Upper lobe of left lung (tissue), 4 donors: Measurements from ENCODE around the gene PEBP1.

ENCODE experiments used
- CTCF ChIP-seq, 6 experiments: fragments of 450-650 bp in 4 of 6; fragments of 200-600 bp in 2 of 6; sonication (generic) in 2 of 6; IDR thresholded peaks; one replicate each; pipeline ENCODE4 v1.5.1; 2016 to 2019; ENCODE audit warnings: antibody characterized with exemption in 6 of 6
- EP300 ChIP-seq, 4 donors: sonication (generic); formaldehyde crosslinking; IDR thresholded peaks; one replicate each; pipeline ENCODE4 v1.5.1; 2017; ENCODE audit warnings: antibody characterized with exemption in 4 of 4, control low read depth in 2 of 4
- POLR2A ChIP-seq, 4 donors: fragments of 450-650 bp; IDR thresholded peaks; one replicate each; pipeline ENCODE4 v1.5.1; 2016 to 2017; ENCODE audit warnings: antibody characterized with exemption in 4 of 4, mild to moderate bottlenecking in 2 of 4
- POLR2AphosphoS5 ChIP-seq, 2 donors: sonication (generic); formaldehyde crosslinking; IDR thresholded peaks; one replicate each; pipeline ENCODE4 v1.5.1; 2017; ENCODE audit warnings: antibody characterized with exemption in 2 of 2

GRCh38 chr12:118103601-118104382 lies 32.1 kb upstream of the PEBP1 start, which contains the start of gene VSIG10:
- TF ChIP-seq CTCF (IDR thresholded peaks at IDR 0.05) (no peak), POLR2A (IDR thresholded peaks at IDR 0.05) (peak in 3 of 4 donors; percentile 45 to 94 (median 75)), EP300 (IDR thresholded peaks at IDR 0.05) (no peak), POLR2AphosphoS5 (IDR thresholded peaks at IDR 0.05) (peak; percentile 28 to 56)
